Stomach (tissue), 9 donors: ENCODE measurements around the gene MED17. TPM values are rescaled to one million over a fixed set of nuclear protein-coding genes. Genes with fewer than 3 reads are reported as not detected.
A peak's percentile ranks its signal among the peaks of the same experiment; 100 is the strongest.
"Not testable (repeated sequence)": the region's sequence is repeated elsewhere in the genome, so short reads cannot be mapped to it uniquely, and the experiment has no call there.

Experiments
- DNase-seq, 2 donors: peaks; one replicate each; pipeline versions ENCODE4 v3.0.0 to v3.0.0-alpha.2; 2013 to 2019
- H3K27ac ChIP-seq, 5 donors: fragments of 200-600 bp in 4 of 5; sonication (generic) in 4 of 5; one replicate each; pipeline ENCODE4 v1.5.1; 2013 to 2019; ENCODE audit warnings: mild to moderate bottlenecking in 1 of 5, moderate library complexity in 1 of 5
- H3K27me3 ChIP-seq, 3 donors: fragments of 200-600 bp; sonication (generic); one replicate each; pipeline ENCODE4 v1.5.1; 2017 to 2019; ENCODE audit warnings: mixed run types in 1 of 3
- H3K36me3 ChIP-seq, 4 donors: fragments of 200-600 bp; sonication (generic); 1 replicate in 3 of 4; 2 replicates in 1 of 4; pipeline ENCODE4 v1.5.1; 2016 to 2019
- H3K4me1 ChIP-seq, 4 donors: fragments of 200-600 bp; sonication (generic); one replicate each; pipeline ENCODE4 v1.5.1; 2016 to 2019
- H3K4me3 ChIP-seq, 4 donors: fragments of 200-600 bp; sonication (generic) in 3 of 4; one replicate each; pipeline ENCODE4 v1.5.1; 2016 to 2019; ENCODE audit warnings: mild to moderate bottlenecking in 1 of 4
- H3K9me3 ChIP-seq, 4 donors: fragments of 200-600 bp; sonication (generic); one replicate each; pipeline ENCODE4 v1.5.1; 2016 to 2019
- CTCF ChIP-seq, 7 experiments: fragments of 450-650 bp in 4 of 7; fragments of 200-600 bp in 3 of 7; sonication (generic) in 3 of 7; IDR thresholded peaks; one replicate each; pipeline ENCODE4 v1.5.1; 2016 to 2019; ENCODE audit warnings: antibody characterized with exemption in 7 of 7, control low read depth in 2 of 7, mild to moderate bottlenecking in 1 of 7
- EP300 ChIP-seq: sonication (generic); formaldehyde crosslinking; IDR thresholded peaks from one replicate; pipeline ENCODE4 v1.6.1; 2017; ENCODE audit warnings: antibody characterized with exemption
- POLR2A ChIP-seq, 4 donors: fragments of 450-650 bp; IDR thresholded peaks; one replicate each; pipeline ENCODE4 v1.6.1; 2016; ENCODE audit warnings: antibody characterized with exemption in 4 of 4, control low read depth in 2 of 4, mild to moderate bottlenecking in 1 of 4, moderate library complexity in 1 of 4
- POLR2AphosphoS5 ChIP-seq, 3 donors: sonication (generic); formaldehyde crosslinking; IDR thresholded peaks; one replicate each; pipeline ENCODE4 v1.6.1; 2016; ENCODE audit warnings: antibody characterized with exemption in 3 of 3
- WGBS, 5 donors: extraction: QIAGEN DNeasy Blood & Tissue Kit in 3 of 5; methylation state at CpG; one replicate each; pipeline versions ENCODE4 v1.1.5 to v1.1.7; 2013 to 2018; 5-methylcytosine and 5-hydroxymethylcytosine counted together
- intact Hi-C: fragments of 100-400 bp; cut with DNase I; formaldehyde crosslinking; loops from one replicate; pipeline ENCODE4 v1.15.1; 2023; ENCODE audit warnings: low total_unique reads
- polyA plus RNA-seq, 3 donors: library from polyadenylated mRNA; stranded (reverse); fragments of 200-250 nt; gene quantifications; one replicate each; pipeline ENCODE4 v1.2.3, GENCODE V29; 2013
- total RNA-seq, 5 donors: library from RNA; depleted of rRNA; stranded (reverse); fragments of >200 nt; gene quantifications; one replicate each; pipeline versions ENCODE4 v1.1.0 to v1.2.3, GENCODE V29; 2014 to 2016
- donor health status: healthy with polysubstance abuse.
- donor health status: Bipolar disorder and iron deficiency.
- donor health status: healthy.

Gene MED17
- total and polyA plus RNA-seq, 8 donors: 6.5 to 121 (median 10.4) TPM

DNA sequence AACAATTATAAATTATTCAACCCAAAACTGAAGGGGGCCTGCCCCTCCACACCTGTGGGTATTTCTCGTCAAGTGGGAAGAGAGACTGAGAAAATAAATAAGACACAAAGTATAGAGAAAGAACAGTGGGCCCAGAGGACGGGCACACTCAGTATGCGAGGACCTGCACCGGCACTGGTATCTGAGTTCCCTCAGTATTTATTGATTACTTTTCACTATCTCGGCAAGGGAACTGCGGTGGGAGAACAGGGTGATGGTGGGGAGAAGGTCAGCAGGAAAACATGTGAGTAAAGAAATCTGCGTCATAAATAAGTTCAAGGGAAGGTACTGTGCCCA, 39.4 kb upstream of the MED17 start:
- TF ChIP-seq CTCF (IDR thresholded peaks at IDR 0.05): no peak
- TF ChIP-seq POLR2A (IDR thresholded peaks at IDR 0.05): no peak
- no peak for DNase-seq
- Histone ChIP-seq H3K9me3 (no peaks in the 10 kb centered on the region), H3K4me1 (peaks cover 33 to 56% (median 43%) of the 10 kb centered on the region in 4 donors), H3K4me3 (peak overlapping the region in 1 of 4 donors; percentile 23), H3K27me3 (no peaks in the 10 kb centered on the region), H3K27ac (peak overlapping the region in 4 of 5 donors; percentile 23 to 95 (median 30)), H3K36me3 (peaks cover 0 to 24% (median 10%) of the 10 kb centered on the region in 4 donors)
- intact Hi-C loops: no loop called here
- WGBS, 5 donors: 23 to 47% (median 30%) methylated on average over 7 of the region's 7 CpGs

- H3K4me1 ChIP-seq: peaks cover 29 to 50% (median 38%) of the 10 kb centered on the region in 4 donors
- WGBS, 5 donors: 19 to 37% (median 20%) methylated on average over 12 of the region's 12 CpGs
- H3K4me3 ChIP-seq: peak overlapping the region in 2 of 4 donors; percentile 1 to 23
- H3K9me3 ChIP-seq, intact Hi-C loops, H3K27me3 ChIP-seq: not testable (repeated sequence)
- peak overlapping the region in 4 of 5 donors; percentile 23 to 95 (median 30) for H3K27ac ChIP-seq
- H3K36me3 ChIP-seq: peaks cover 0 to 27% (median 10%) of the 10 kb centered on the region in 4 donors
- DNase-seq: peak in 1 of 2 donors; percentile 35
These were observed 38.9 kb upstream of the MED17 start for GRCh38 chr11:93745005-93745755.

- H3K27me3 ChIP-seq: no peaks in the 10 kb centered on the region
- peak overlapping the region in 2 of 5 donors; percentile 16 to 95 for H3K27ac ChIP-seq
- peaks cover 29 to 46% (median 38%) of the 10 kb centered on the region in 4 donors for H3K4me1 ChIP-seq
- 29 to 49% (median 47%) methylated on average over 2 of the region's 2 CpGs for WGBS, 5 donors
- intact Hi-C loops: no loop called here
- no peak for TF ChIP-seq EP300
- no peak for TF ChIP-seq CTCF (IDR thresholded peaks at IDR 0.05)
- TF ChIP-seq POLR2AphosphoS5 (IDR thresholded peaks at IDR 0.05): no peak
- no peak for TF ChIP-seq POLR2A (IDR thresholded peaks at IDR 0.05)
- H3K4me3 ChIP-seq: no peak overlapping the region
- no peak for DNase-seq
- peaks cover 0 to 30% (median 15%) of the 10 kb centered on the region in 4 donors for H3K36me3 ChIP-seq
- H3K9me3 ChIP-seq: no peaks in the 10 kb centered on the region
These were observed 38.0 kb upstream of the MED17 start for GRCh38 chr11:93746101-93746500.

GRCh38 chr11:93747122-93747521, 37.0 kb upstream of the MED17 start:
- intact Hi-C loops: no loop called here
- DNase-seq: no peak
- no peak for TF ChIP-seq CTCF (IDR thresholded peaks at IDR 0.05)
- TF ChIP-seq EP300: no peak
- no peak for TF ChIP-seq POLR2A (IDR thresholded peaks at IDR 0.05)
- TF ChIP-seq POLR2AphosphoS5 (IDR thresholded peaks at IDR 0.05): no peak
- Histone ChIP-seq H3K27me3 (no peaks in the 10 kb centered on the region), H3K4me3 (no peak overlapping the region), H3K36me3 (peaks cover 0 to 39% (median 20%) of the 10 kb centered on the region in 4 donors), H3K9me3 (no peaks in the 10 kb centered on the region), H3K4me1 (peaks cover 29 to 45% (median 37%) of the 10 kb centered on the region in 4 donors), H3K27ac (peak overlapping the region in 1 of 5 donors; percentile 95)
- 70 to 89% (median 71%) methylated on average over 1 of the region's 1 CpG for WGBS, 5 donors

GRCh38 chr11:93751001-93751400, 33.1 kb upstream of the MED17 start:
- intact Hi-C loops: no loop called here
- TF ChIP-seq EP300: no peak
- TF ChIP-seq POLR2A (IDR thresholded peaks at IDR 0.05): no peak
- Histone ChIP-seq H3K4me1 (peaks cover 2 to 6% (median 3%) of the 10 kb centered on the region in 4 donors), H3K27me3 (no peaks in the 10 kb centered on the region), H3K36me3 (peaks cover 11 to 66% (median 42%) of the 10 kb centered on the region in 4 donors), H3K9me3 (no peaks in the 10 kb centered on the region), H3K4me3 (no peak overlapping the region), H3K27ac (no peak overlapping the region)
- no peak for DNase-seq
- WGBS, 5 donors: 60 to 76% (median 69%) methylated on average over 1 of the region's 1 CpG
